HepG2 (cell line): ENCODE results near the gene GGACT. TPM values are rescaled to one million over a fixed set of nuclear protein-coding genes. Genes with fewer than 3 reads are reported as not detected.

Experiments
- AHDC1 ChIP-seq: sonication (generic); formaldehyde crosslinking; IDR thresholded peaks from 2 replicates; pipeline ENCODE4 v1.5.1; 2020; ENCODE audit warnings: mild to moderate bottlenecking, missing genetic modification reagents, borderline replicate concordance
- BRCA1 ChIP-seq: sonication (generic); formaldehyde crosslinking; IDR thresholded peaks from 2 replicates; pipeline ENCODE4 v1.4.0; 2020; ENCODE audit warnings: missing genetic modification reagents
- CEBPB ChIP-seq: IDR thresholded peaks from 2 replicates; pipeline ENCODE4 v1.6.1; 2011; ENCODE audit warnings: low read depth, low read length, improper control_type of control experiment, borderline replicate concordance
- GZF1 ChIP-seq: sonication (generic); formaldehyde crosslinking; IDR thresholded peaks from 2 replicates; pipeline ENCODE4 v1.5.1; 2020; ENCODE audit warnings: mild to moderate bottlenecking, missing genetic modification reagents
- HDAC2 ChIP-seq: sonication (generic); formaldehyde crosslinking; IDR thresholded peaks from 2 replicates; pipeline ENCODE4 v1.4.0; 2020; ENCODE audit warnings: missing genetic modification reagents
- HOMEZ ChIP-seq: IDR thresholded peaks from 2 replicates; pipeline ENCODE4 v1.6.1; 2016; ENCODE audit warnings: low read depth
- MTA3 ChIP-seq: sonication (generic); formaldehyde crosslinking; IDR thresholded peaks from 2 replicates; pipeline ENCODE4 v1.4.0; 2020; ENCODE audit warnings: missing genetic modification reagents
- MYC ChIP-seq: sonication (generic); formaldehyde crosslinking; IDR thresholded peaks from 2 replicates; pipeline ENCODE4 v1.9.0; 2021; ENCODE audit warnings: missing genetic modification reagents, borderline replicate concordance
- NR2F6 ChIP-seq, 2 experiments: IDR thresholded peaks; 2 replicates each; pipeline ENCODE4 v1.6.1; 2016; ENCODE audit warnings: antibody characterized with exemption in 1 of 2, mild to moderate bottlenecking in 1 of 2
- RXRB ChIP-seq: IDR thresholded peaks from 2 replicates; pipeline ENCODE4 v1.6.1; 2016; ENCODE audit warnings: borderline replicate concordance, missing genetic modification reagents, missing compliant biosample characterization
- SNAPC2 ChIP-seq: sonication (generic); formaldehyde crosslinking; IDR thresholded peaks from 2 replicates; pipeline ENCODE4 v1.8.1; 2022; ENCODE audit warnings: mild to moderate bottlenecking, missing genetic modification reagents
- SOX6 ChIP-seq, 2 experiments: fragments of 450-650 bp in 1 of 2; sonication (generic) in 1 of 2; formaldehyde crosslinking in 1 of 2; IDR thresholded peaks; 2 replicates each; pipeline versions ENCODE4 v1.4.0 to v1.6.1; 2017 to 2020; ENCODE audit warnings: antibody characterized with exemption in 1 of 2, mild to moderate bottlenecking in 1 of 2, missing genetic modification reagents in 1 of 2
- SP4 ChIP-seq: sonication (generic); formaldehyde crosslinking; IDR thresholded peaks from 2 replicates; pipeline ENCODE4 v1.8.1; 2023; ENCODE audit warnings: mild to moderate bottlenecking, missing genetic modification reagents
- TBP ChIP-seq: sonication (generic); formaldehyde crosslinking; IDR thresholded peaks from 2 replicates; pipeline ENCODE4 v1.5.0; 2020; ENCODE audit warnings: missing genetic modification reagents
- U2AF2 ChIP-seq: fragments of 200-400 bp; formaldehyde crosslinking; IDR thresholded peaks from 2 replicates; pipeline ENCODE4 v1.6.1; 2017; ENCODE audit warnings: low read depth, mild to moderate bottlenecking, low read length
- ZNF282 ChIP-seq: fragments of 450-650 bp; IDR thresholded peaks from 2 replicates; pipeline ENCODE4 v1.6.1; 2018; ENCODE audit not compliant: partially characterized antibody
- ZNF292 ChIP-seq: sonication (generic); formaldehyde crosslinking; IDR thresholded peaks from 2 replicates; pipeline ENCODE4 v1.8.1; 2022; ENCODE audit warnings: mild to moderate bottlenecking, low read depth, missing genetic modification reagents, borderline replicate concordance
- ZNF33B ChIP-seq: sonication (generic); formaldehyde crosslinking; IDR thresholded peaks from 2 replicates; pipeline ENCODE4 v1.5.1; 2020; ENCODE audit warnings: mild to moderate bottlenecking, missing genetic modification reagents
- ZNF773 ChIP-seq: sonication (generic); formaldehyde crosslinking; IDR thresholded peaks from 2 replicates; pipeline ENCODE4 v1.4.0; 2020; ENCODE audit warnings: missing genetic modification reagents, borderline replicate concordance
- polyA plus RNA-seq, 8 experiments: library from polyadenylated mRNA; depleted of rRNA in 3 of 8; stranded (reverse) in 7 of 8; unstranded in 1 of 8; fragments of >200 nt; fragmentation: Illumina TruSeq in 4 of 8; extraction: Trizol in 4 of 8; gene quantifications; 2 replicates each; pipeline versions ENCODE4 v1.2.1 to v1.2.3, GENCODE V29; 2011 to 2016; ENCODE audit warnings: low read depth in 4 of 8, missing spikeins in 1 of 8, mixed read lengths in 1 of 8; ENCODE audit not compliant: insufficient read depth in 1 of 8
- total RNA-seq, 5 experiments: library from RNA; depleted of rRNA; stranded (reverse); fragments of >200 nt; fragmentation: Illumina TruSeq; extraction: Trizol; gene quantifications; 2 replicates each; pipeline ENCODE4 v1.2.3, GENCODE V29; 2016; ENCODE audit warnings: low read depth in 1 of 5
- TF ChIP-seq, protein P1 (sequence below): sonication (generic); formaldehyde crosslinking; IDR thresholded peaks from 2 replicates; pipeline ENCODE4 v1.4.0; 2020; ENCODE audit warnings: mild to moderate bottlenecking, missing genetic modification reagents
- TF ChIP-seq, protein P2 (sequence below): sonication (generic); formaldehyde crosslinking; IDR thresholded peaks from 2 replicates; pipeline ENCODE4 v1.5.0; 2020; ENCODE audit warnings: missing genetic modification reagents

GGACT gene
- total and polyA plus RNA-seq, 2 of the 13 experiments (the other 11 are each of a cell fraction or from before 2014, with no cell fraction given): 1.7 to 1.9 TPM

DNA sequence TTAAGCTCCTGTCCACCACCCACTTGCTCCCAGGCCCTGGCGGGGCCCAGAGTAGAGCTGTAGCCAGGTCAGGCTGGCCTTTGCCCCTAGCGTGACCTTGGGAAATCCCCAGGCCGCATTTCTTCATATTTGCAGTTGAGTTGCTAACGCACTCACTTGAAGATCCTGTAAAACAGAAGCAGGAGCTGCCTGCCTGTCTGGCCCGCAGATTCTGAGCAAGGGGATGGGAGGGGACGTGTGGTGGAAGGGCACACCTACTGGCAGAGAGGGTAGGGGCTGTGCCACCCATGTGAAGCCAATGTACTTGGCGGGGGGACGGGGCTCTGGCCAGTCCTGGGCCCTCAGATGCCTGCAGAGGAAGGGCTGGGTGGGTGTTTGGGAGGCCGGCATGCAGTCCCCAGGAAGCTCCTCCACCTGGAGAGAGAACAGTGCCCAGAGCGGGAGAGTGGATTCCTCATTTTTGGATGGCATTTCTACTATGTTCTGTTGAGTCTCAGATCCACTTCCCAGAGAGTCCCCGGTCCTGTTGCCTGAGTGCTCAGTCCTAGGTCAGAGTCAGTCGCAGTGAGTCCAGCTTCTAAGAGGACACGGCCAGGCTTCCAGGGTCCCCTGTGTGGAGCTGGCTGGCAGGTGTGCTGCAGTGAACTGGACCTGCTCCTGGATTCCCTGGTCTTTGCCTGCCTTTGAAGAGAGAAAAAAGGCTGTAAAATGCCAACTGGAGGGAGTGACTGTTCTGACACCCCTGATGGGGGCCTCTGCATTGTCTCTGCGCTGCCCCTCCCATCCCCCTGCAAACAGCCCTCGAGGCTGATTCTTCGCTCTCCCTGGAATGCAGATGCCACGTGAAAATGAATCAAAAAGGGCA, 62.9 kb downstream of the GGACT start (continued):
- TF ChIP-seq AHDC1 (peak; percentile 81), GZF1 (CRISPR knock-in tag) (0 out of 2 replicates have a peak, but pooled peaks have one; percentile 48), TBP (CRISPR knock-in tag) (no peak), ZNF33B (no peak), HDAC2 (CRISPR knock-in tag) (peak; percentile 46; the same call in 1 of the 2 replicates), ZNF292 (CRISPR knock-in tag) (peak; percentile 79; the same call in 1 of the 2 replicates), U2AF2 (no peak), NR2F6 (IDR thresholded peaks at IDR 0.05) (peak; percentile 93), NR2F6 (CRISPR knock-in tag; IDR thresholded peaks at IDR 0.05) (peak; percentile 92), RXRB (CRISPR knock-in tag) (peak; percentile 71), SP4 (CRISPR knock-in tag) (peak; percentile 34; the same call in 1 of the 2 replicates), ZNF773 (CRISPR knock-in tag) (no peak), CEBPB (peak; percentile 92), MYC (CRISPR knock-in tag) (peak; percentile 25; the same call in 1 of the 2 replicates), ZNF282 (no peak), BRCA1 (CRISPR knock-in tag) (0 out of 2 replicates have a peak, but pooled peaks have one; percentile 59), HOMEZ (no peak), MTA3 (CRISPR knock-in tag) (no peak), SNAPC2 (CRISPR knock-in tag) (no peak), SOX6 (IDR thresholded peaks at IDR 0.05) (no peak), SOX6 (CRISPR knock-in tag; IDR thresholded peaks at IDR 0.05) (peak; percentile 69)
- TF ChIP-seq, protein P1, sequence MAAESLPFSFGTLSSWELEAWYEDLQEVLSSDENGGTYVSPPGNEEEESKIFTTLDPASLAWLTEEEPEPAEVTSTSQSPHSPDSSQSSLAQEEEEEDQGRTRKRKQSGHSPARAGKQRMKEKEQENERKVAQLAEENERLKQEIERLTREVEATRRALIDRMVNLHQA (CRISPR knock-in tag): no peak
- TF ChIP-seq, protein P2, sequence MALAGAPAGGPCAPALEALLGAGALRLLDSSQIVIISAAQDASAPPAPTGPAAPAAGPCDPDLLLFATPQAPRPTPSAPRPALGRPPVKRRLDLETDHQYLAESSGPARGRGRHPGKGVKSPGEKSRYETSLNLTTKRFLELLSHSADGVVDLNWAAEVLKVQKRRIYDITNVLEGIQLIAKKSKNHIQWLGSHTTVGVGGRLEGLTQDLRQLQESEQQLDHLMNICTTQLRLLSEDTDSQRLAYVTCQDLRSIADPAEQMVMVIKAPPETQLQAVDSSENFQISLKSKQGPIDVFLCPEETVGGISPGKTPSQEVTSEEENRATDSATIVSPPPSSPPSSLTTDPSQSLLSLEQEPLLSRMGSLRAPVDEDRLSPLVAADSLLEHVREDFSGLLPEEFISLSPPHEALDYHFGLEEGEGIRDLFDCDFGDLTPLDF: no peak
